ENCODE data around the gene FOXM1. TPM values are rescaled to one million over a fixed set of nuclear protein-coding genes. Genes with fewer than 3 reads are reported as not detected.
A peak's percentile ranks its signal among the peaks of the same experiment; 100 is the strongest.

Gene FOXM1, protein sequence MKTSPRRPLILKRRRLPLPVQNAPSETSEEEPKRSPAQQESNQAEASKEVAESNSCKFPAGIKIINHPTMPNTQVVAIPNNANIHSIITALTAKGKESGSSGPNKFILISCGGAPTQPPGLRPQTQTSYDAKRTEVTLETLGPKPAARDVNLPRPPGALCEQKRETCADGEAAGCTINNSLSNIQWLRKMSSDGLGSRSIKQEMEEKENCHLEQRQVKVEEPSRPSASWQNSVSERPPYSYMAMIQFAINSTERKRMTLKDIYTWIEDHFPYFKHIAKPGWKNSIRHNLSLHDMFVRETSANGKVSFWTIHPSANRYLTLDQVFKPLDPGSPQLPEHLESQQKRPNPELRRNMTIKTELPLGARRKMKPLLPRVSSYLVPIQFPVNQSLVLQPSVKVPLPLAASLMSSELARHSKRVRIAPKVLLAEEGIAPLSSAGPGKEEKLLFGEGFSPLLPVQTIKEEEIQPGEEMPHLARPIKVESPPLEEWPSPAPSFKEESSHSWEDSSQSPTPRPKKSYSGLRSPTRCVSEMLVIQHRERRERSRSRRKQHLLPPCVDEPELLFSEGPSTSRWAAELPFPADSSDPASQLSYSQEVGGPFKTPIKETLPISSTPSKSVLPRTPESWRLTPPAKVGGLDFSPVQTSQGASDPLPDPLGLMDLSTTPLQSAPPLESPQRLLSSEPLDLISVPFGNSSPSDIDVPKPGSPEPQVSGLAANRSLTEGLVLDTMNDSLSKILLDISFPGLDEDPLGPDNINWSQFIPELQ
- 1 to 10 TPM; 1.4 to 6.5 (median 2.9) TPM for total RNA-seq

DNA sequence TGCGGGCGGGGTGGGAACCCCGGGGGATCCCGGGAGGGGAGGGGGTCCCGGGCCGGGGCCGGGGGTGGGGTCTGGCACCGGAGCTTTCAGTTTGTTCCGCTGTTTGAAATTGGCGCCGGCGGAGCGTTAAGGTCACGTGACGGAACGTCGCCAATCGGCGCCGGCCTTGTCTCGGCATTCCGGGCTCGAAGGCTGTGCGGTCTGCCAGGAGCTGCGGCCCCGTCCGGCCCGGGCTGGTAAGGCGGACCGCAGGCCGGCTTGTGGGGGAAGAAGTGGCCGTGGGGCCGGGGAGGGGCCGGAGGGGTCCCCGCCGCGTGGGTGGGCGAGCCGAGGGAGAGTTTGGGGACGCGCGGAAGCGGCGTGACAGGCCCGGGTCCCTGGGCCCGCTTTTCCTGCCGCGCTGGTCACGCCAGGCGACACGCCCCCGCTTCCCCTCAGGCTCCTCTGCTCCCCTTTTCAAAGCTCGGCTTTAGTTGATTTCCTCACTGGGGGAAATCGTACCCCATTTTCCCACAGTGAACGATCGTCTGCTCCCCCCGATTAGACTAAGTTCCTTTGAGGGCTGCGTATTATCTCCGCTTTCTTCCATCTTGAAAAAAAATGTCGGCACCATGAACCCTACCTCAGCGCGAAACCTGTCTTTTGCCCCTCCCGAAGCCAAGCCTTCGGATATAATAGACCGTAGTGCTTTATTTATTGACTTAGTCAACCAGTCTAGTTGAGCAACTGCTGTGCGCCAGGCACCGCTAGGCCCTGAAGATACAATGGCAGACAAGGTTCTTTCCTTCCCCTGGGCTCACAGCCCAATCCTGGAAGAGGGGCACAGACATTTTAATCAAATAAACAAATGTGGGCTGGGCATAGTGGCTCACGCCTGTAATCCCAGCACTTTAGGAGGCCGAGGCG, at the start of gene FOXM1, which contains the start of gene RHNO1:
Gene FOXM1 (minus strand): TSS at position 128 of the 906 bp plus-strand sequence. CDS start 2,696 bp downstream, outside the sequence.
Gene RHNO1 (plus strand): TSS at position 177 of the 906 bp plus-strand sequence. CDS start 8,144 bp downstream, outside the sequence.
- 0 to 1% methylated on average over 39 to 52 of the region's 70 CpGs for WGBS, 2 donors
- TF ChIP-seq POLR2A (IDR thresholded peaks at IDR 0.05), result peak in 1 of 2 donors; percentile 35
- TF ChIP-seq, protein P1, sequence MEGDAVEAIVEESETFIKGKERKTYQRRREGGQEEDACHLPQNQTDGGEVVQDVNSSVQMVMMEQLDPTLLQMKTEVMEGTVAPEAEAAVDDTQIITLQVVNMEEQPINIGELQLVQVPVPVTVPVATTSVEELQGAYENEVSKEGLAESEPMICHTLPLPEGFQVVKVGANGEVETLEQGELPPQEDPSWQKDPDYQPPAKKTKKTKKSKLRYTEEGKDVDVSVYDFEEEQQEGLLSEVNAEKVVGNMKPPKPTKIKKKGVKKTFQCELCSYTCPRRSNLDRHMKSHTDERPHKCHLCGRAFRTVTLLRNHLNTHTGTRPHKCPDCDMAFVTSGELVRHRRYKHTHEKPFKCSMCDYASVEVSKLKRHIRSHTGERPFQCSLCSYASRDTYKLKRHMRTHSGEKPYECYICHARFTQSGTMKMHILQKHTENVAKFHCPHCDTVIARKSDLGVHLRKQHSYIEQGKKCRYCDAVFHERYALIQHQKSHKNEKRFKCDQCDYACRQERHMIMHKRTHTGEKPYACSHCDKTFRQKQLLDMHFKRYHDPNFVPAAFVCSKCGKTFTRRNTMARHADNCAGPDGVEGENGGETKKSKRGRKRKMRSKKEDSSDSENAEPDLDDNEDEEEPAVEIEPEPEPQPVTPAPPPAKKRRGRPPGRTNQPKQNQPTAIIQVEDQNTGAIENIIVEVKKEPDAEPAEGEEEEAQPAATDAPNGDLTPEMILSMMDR (IDR thresholded peaks at IDR 0.05), result no peak
- H3K4me3 ChIP-seq (ENCODE audit: low read depth, poor library complexity, severe bottlenecking), result peak within 1 kb of the TSS; percentile 54
- intact Hi-C loops (cut with DNase I; ENCODE audit: low total_unique reads), result no loop called here
- DNase-seq (ENCODE audit: low spot score in 2 of 2), result peak; percentile 90 to 98

DNA sequence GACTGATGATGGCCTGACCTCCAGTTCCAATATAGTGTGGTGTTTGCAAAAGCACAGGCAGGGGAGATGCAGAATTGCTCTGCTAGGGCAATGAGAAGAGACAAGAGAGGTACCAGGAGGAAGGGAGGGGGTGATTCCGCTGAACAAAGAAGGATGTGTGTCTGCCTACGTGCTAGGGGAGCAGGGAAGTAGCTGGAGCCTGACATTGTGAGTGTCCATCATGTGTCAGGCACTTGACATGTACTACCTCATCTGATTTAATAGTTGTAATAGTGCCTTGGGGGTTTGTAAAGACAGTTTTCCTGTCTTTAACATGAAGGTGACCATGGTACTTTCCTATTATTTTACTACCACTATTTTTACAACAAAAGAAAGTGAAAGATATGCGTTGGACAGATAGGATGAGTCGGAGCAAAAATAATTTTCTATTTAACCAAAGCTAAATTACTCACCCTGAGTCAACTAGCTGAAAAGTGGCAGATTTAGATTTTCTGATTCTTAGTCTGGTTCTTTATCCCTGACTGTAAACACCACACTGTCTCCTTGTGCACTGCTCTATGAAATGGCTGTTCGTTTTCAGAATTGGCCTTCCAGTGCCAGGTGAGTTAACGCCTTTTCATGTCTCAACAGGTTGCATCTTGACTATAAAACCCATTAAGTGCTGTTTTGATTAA, 48.5 kb upstream of the FOXM1 start:
- no peak overlapping the region for H3K4me3 ChIP-seq (ENCODE audit: low read depth, poor library complexity, severe bottlenecking)
- 52 to 60% methylated on average over 6 of the region's 6 CpGs for WGBS, 2 donors
- TF ChIP-seq, protein P1 (IDR thresholded peaks at IDR 0.05), result no peak
- intact Hi-C loops (cut with DNase I; ENCODE audit: low total_unique reads), result no loop called here
- no peak for DNase-seq (ENCODE audit: low spot score in 2 of 2)

DNA sequence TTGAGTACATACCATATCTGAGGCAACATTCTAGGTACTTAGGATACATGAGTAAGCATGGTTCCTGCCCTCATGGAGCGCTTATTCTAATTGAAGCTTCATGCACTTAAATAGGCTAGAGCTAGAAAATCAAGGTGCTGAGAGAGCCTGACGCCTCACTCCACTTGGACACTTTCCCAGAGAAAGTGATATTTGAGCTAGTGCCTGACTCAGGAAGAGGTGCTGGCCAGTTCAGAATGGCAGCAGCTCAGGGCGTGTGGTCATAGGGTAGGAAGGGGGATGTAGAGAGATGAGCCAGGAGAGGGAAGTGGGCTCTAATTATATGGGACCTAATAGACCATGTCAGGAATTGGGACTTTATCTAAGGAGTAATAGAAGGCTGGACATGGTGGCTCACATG, 47.0 kb upstream of the FOXM1 start:
- intact Hi-C loops (cut with DNase I; ENCODE audit: low total_unique reads), result no loop called here
- TF ChIP-seq POLR2A (IDR thresholded peaks at IDR 0.05), result no peak
- TF ChIP-seq, protein P1 (IDR thresholded peaks at IDR 0.05), result no peak
- 79 to 90% methylated on average over 3 of the region's 3 CpGs for WGBS, 2 donors
- H3K4me3 ChIP-seq (ENCODE audit: low read depth, poor library complexity, severe bottlenecking), result no peak overlapping the region
- DNase-seq (ENCODE audit: low spot score in 2 of 2), result no peak

DNA sequence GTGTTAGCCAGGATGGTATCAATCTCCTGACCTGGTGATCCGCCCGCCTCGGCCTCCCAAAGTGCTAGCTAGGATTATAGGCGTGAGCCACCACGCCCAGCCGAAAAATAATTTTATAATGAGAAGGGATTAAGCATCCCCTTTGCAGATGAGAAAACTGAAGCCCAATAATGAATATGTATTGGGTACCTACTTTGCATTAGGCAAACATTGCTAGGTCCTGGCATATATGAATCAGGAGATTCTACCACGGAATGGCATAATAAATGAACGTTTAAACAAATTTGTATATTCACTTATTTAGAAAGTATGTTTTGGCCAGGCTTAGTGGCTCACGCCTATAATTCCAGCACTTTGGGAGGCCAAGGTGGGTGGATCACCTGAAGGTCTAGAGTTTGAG, 46.1 kb upstream of the FOXM1 start:
- DNase-seq (ENCODE audit: low spot score in 2 of 2), result peak in 1 of 2 donors; percentile 61
- TF ChIP-seq, protein P1 (IDR thresholded peaks at IDR 0.05), result no peak
- TF ChIP-seq POLR2A (IDR thresholded peaks at IDR 0.05), result no peak
- 98% methylated on average over 9 of the region's 9 CpGs for WGBS, 2 donors
- intact Hi-C loops (cut with DNase I; ENCODE audit: low total_unique reads), result no loop called here
- no peak overlapping the region for H3K4me3 ChIP-seq (ENCODE audit: low read depth, poor library complexity, severe bottlenecking)

DNA sequence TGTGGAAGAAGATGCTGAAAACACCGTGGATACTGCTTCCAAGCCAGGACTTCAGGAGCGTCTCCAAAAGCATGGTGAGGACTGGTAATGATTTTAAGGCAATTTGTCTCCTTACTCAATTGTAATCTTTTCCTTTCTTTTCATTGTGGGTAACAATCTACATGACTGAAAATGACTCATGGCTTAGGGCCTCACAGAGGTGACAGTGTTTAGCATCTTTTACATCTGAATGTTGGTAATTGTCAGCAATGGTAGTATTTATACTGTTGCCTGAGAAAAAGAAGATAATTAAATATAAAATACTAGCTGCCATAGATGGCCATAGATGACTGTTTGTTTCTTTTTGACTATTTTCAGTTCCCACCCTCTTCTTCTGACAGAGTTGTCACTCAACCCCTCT, 45.4 kb upstream of the FOXM1 start:
- H3K4me3 ChIP-seq (ENCODE audit: low read depth, poor library complexity, severe bottlenecking), result no peak overlapping the region
- TF ChIP-seq, protein P1 (IDR thresholded peaks at IDR 0.05), result no peak
- no peak for TF ChIP-seq POLR2A (IDR thresholded peaks at IDR 0.05)
- 92 to 100% methylated on average over 2 of the region's 2 CpGs for WGBS, 2 donors
- DNase-seq (ENCODE audit: low spot score in 2 of 2), result no peak
- intact Hi-C loops (cut with DNase I; ENCODE audit: low total_unique reads), result no loop called here
